HT1080 (cell line): Measurements from ENCODE around the gene APOL6. TPM values are rescaled to one million over a fixed set of nuclear protein-coding genes. Genes with fewer than 3 reads are reported as not detected.
"Not testable (repeated sequence)": the region's sequence is repeated elsewhere in the genome, so short reads cannot be mapped to it uniquely, and the experiment has no call there.

Source experiments
- DNase-seq: peaks from one replicate; pipeline ENCODE4 v3.0.0-alpha.2; 2015; ENCODE audit warnings: low read depth
- total RNA-seq: library from RNA; depleted of rRNA; stranded (reverse); fragments of >200 nt; shearing (Covaris generic); gene quantifications from 2 replicates; pipeline ENCODE4 v1.2.3, GENCODE V29; 2014

APOL6 gene
- total RNA-seq, 1 experiment from 2014 or later = 4.6 TPM

DNA sequence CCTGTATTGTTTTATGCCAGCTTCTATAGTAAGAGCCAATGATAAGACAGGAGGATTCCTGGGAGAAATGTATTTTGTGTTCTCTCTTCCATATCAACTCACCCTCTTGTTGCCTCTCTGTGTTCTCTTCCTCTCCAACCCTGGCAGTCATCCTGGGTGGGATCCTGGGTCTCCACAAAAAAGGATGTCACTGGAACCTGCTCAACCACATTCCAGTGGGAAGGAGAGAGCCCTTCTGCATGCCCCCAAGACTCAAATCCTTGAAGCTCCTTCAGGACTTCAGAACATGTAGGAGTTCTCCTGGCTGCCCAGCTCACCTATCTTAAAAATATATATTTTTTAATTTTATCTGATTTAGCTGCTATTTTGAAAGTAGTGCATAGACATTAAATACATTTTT is 26.1 kb downstream of the APOL6 start:
- no peak for DNase-seq

DNA sequence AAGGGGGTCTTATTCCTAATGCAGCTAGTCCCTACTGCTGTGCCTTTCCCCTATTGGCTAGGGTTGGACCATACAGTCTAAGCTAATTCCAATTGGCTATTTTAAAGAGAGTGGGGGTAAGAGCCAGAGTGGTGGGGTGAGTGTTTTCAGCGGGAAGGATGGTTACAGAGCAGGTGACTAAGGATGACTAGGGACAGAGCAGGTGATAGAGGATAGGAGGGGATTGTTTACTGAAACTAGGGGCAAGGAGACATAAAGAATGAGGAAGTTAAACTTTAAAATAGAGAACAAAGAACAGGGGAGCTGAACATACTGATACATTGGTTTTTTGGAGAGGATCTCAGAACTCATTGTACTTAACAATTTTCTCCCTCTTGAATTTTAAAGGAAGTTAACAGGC is 27.8 kb downstream of the APOL6 start:
- DNase-seq = not testable (repeated sequence)

DNA sequence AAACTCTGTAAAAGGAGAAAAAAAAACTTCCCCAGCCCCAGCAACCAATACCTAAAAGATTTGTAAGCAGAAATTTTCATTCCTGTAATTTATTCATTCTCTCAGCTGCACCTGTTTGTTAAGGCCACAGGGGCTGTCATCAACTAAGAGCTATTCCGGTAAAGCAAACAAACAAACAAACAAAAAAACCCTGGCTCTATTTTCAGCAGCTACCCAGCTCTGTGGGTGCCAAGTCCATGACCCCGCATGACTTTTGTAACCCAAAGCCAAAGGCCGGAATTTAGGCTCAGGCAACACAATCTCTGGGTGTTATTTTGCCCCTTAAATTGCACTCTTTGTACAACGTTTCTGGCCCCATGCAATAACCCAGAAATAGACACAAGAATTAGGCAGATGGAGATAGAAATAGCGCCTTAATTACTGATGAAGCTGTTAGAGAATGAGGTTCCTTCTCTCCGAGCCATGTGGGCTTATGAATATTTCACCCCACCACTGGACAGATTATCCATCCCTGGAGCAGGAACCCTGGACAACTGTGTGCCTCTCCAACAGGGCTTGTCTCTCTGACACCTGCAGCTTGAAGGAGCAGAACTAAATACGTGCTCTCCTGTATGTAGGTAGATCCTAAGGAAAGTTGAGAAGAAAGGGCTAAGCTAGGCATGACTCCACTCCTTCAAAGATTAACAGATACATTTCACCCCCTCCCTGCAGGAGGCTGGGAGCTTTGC is 29.4 kb downstream of the APOL6 start:
- DNase-seq = no peak

DNA sequence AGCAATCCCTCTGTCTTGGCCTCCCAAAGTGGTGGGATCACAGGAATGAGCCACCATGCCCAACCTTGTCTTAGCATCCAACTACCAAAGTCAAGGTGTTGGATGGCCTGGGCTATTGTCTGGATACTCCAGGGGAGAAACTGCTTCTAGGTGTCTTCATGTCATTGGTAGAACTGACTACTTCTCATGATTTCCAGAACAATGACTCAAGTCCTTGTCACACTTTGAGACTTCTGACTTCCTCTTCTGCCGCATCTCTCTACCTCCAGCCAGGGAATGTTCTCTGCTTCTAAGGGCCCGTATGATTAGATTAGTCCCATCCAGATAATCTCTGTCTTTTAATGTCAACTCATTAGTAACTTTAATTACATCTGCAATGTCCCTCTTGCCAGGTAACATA is 30.6 kb downstream of the APOL6 start:
- DNase-seq = peak; percentile 43

DNA sequence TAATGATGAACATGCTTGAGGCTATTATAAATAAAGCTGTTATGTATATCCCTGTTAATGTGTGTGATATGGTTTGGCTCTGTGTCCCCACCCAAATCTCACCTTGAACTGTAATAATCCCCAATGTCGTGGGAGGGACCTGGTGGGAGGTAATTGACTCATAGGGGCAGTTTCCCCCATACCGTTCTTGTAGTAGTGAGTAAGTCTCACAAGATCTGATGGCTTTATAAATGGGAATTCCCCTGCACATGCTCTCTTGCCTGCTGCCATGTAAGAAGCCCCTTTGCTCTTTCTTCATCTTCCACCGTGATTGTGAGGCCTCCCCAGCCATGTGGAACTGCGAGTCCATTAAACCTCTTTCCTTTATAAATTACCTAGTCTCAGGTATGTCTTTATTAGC is 31.2 kb downstream of the APOL6 start:
- peak; percentile 38 for DNase-seq

DNA sequence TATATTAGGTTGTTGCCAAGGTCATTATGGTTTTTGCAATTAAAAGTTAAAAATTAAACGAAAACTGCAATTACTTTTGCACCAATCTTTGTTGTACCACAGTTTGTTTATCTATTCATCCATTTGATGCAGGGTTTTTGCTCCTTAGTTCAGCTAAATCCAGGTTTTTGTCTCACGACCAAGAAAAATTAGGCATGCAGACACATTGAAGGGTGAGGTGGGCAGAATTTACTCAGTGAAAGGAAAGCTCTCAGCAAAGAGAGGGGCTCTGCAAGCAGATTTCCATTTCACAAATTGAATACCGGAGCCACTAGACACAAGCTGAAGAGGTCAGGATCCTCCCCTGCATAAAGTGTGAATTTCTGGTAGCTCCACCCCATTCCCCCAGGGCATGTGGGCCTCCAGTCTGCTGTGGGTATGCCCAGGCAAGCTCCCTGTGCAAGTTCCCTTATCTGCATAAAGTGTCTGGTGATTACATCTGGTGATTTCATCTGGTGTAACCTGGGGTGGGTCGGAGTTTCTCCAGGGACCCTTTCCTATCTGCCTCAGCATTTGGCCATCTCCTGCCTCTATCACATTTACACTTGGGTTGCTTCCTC is 33.3 kb downstream of the APOL6 start:
- DNase-seq = no peak

DNA sequence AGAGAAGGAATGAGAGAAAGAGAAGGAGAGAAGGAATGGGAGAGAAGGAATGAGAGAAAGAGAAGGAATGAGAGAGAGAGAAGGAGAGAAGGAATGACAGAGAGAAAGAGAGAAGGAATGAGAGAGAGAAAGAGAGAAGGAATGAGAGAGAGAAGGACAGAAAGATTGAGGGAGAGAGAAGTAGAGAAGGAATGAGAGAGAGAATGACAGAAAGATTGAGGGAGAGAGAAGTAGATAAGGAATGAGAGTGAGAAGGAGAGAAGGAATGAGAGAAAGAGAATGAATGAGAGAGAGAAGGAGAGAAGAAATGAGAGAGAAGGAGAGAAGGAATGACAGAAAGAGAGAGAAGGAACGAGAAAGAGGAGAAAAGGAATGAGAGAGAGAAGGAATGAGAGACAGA is 35.3 kb downstream of the APOL6 start:
- no peak for DNase-seq

DNA sequence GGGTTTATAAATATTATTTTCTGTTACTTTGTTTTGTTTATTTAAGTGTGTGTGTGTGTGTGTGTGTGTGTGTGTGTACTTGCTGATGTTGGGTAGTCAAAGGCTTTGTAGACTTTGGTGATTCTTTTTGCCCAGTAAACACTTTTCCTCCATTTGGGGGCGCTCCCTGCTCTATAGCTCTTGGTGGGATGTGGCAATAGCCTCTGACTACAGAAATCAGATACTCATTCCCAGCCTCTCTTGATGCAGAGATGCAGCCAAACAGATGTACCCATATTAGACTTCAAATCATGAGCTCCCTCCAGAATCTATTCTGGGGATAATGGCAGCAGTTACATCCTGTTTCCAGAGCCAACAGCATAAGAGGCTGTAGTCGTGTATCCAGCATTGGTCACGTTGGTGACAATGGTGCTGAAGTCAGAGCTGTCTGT is 36.0 kb downstream of the APOL6 start:
- peak; percentile 29 for DNase-seq

DNA sequence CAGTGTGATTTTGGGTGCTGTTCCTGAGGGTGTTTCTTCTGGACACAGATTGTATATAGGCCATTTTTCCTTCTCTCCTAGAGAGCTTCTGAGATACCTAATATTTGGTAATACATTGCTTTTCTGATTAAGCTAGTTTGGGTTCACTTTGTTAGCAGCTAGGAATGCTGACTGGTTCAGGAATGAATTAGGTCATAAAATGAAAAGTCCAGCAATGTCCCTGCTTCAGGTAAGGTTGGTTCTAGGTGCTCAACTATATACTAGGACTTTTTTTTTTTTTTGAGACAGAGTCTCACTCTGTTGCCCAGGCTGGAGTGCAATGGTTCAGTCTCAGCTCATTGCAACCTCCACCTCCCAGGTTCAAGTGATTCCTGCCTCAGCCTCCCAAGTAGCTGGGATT is 36.5 kb downstream of the APOL6 start:
- no peak for DNase-seq

DNA sequence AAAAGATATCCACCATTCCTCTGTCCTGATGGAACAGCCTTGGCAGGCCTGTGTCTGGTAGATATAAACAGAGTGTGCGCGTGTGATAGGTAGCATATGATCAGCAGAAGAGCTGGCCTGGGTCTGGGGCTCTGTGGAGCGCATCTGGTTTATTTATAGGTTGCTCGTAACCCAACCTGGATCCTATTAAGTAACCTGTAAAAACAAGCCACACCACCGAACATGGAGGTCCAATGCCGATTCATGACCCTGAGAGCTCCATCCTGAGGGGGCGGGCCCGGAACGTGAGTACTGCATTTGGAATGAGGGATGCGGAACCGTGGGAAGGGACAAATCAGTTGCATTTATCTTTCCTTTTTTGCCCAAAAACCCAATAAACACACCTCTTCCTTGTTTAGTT is 37.5 kb downstream of the APOL6 start:
- no peak for DNase-seq

DNA sequence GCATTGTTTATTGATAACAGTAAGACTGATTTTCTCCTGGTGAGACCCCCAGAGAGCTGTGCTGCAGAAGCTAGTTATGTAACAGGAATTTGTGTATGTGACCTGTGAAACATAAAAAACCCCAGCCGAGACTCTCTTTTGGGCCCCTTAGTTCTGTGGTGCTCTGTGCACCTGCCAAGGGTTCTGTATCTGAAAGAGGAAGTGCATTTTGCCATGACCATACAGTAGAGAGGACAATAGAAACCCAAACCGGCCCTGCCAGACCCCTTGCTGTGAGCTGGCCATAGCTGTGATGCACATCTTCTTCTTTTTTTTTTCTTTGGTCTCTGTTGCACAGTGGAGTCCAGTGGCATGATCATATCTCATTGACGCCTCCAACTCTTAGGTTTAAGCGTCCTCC is 38.1 kb downstream of the APOL6 start:
- no peak for DNase-seq

DNA sequence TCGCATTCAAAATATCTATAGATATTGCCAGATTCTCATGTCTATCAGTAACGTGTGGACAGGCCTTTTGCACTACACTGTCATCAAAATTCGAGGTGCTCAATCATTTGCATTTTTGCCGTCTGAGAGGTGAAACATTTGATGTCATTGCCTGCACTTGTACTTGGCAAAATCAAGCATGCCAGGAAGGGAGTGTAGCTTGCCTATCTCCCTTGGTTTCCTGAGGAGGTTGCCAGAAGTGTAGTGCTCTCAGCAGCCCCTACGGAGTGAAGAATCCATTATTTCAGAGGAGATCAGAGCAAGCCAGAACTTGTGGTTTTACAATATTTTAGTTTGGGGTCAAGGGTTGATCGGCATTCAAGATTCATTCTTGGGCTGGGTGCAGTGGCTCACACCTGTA is 39.2 kb downstream of the APOL6 start:
- DNase-seq = no peak

DNA sequence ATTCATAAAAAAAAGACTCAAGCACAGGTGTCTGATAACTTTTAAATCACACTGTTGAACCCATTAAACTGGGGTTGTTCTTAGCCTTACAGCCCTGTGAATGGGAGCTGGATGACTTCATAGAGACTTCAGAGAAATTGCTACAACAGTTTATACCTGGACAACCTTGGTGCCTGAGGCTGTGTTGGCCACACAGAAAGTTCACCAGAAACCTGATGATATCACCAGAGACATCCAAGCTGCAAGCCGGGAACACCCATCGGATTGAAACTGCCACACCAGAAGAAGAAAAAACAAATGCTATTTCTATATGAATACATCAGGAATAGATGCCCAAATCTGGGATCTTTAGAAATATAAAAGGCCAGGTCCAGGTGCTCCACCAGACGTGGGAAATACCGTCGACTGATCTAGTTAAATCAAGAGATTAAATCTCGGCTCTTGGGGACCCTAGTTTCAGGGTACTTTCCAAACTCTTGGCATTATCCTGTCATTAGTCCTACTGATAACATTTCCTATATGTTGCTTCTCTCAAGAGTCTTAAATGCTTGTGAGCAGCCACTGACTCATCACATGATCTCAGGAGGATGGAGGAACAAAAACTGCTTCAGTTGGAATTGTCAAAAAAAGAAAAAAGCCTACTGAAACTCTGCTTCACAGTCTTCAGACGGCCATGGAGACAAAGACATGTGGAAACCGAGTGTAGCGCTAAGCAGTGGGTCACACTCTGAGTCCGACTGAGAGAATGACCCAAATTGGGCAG is 40.8 kb downstream of the APOL6 start:
- no peak for DNase-seq

DNA sequence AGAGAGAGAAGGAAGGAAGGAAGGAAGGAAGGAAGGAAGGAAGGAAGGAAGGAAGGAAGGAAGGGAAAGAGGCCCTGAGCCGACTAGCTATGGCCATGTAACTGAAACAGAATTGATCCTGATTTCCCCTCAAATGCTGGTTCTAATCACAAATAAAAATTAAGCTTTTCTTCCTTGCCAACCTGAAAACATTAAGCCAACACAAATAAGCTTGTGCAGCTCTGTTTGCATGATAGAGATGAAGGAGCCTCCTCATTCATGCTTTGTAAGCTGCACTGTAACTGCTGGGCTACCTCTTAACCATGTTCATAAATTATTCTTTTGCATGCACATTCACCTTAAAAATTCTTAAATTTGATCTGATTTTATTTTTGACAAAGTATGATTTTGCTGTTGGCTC is 41.8 kb downstream of the APOL6 start:
- DNase-seq = no peak

DNA sequence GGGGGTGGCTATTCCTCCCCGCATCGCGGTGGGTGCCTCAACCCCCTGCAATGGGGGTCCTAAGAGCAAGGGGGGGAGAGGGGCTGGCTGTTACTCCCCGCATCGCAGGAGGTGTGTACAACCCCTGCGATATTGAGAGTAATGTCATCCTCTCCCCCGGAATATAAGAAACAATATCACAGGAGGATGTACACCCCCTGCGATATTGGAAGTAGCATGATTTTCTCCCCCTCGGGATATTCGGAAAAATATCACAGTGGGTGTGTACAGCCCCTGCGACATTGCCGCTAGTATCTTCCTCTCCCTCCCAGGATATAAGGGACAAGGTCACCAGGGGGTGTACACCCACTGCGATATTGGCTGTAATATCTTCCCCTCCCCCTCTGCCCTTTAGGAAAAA is 47.0 kb downstream of the APOL6 start:
- DNase-seq = no peak

DNA sequence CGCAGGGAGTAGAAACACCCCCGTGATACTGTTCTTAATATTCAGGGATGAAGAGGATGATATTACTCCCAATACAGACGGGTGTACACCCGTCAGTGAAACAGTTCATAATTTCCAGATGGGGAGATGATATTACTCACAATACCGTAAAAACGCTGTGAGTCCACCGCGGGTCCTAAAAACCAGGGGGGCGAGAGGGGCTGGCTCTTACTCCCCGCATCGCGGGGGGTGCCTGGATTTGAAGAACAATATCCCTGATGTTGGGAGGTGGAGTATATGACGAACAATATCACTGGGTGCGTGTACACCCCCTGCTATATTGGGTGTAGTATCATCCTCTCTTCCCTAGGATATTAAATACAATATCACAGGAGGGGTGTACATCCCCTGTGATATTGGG is 48.9 kb downstream of the APOL6 start:
- no peak for DNase-seq

DNA sequence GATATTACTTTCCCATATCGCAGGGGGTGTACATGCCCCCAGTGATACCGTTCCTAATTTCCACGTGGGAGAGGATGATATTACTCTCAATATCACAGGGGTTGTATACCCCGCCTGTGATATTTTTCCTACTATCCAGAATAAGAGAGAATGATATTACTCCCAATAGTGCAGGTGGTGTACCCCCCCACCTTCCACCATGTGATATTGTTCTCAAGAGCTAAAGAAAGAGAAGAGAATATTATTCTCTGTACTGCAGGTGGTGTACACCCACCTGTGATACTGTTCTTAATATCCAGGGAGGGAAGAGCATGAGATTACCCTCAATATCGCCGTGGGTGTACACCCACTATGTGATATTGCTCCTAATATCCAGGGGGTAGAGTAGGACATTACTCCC is 51.6 kb downstream of the APOL6 start:
- not testable (repeated sequence) for DNase-seq

DNA sequence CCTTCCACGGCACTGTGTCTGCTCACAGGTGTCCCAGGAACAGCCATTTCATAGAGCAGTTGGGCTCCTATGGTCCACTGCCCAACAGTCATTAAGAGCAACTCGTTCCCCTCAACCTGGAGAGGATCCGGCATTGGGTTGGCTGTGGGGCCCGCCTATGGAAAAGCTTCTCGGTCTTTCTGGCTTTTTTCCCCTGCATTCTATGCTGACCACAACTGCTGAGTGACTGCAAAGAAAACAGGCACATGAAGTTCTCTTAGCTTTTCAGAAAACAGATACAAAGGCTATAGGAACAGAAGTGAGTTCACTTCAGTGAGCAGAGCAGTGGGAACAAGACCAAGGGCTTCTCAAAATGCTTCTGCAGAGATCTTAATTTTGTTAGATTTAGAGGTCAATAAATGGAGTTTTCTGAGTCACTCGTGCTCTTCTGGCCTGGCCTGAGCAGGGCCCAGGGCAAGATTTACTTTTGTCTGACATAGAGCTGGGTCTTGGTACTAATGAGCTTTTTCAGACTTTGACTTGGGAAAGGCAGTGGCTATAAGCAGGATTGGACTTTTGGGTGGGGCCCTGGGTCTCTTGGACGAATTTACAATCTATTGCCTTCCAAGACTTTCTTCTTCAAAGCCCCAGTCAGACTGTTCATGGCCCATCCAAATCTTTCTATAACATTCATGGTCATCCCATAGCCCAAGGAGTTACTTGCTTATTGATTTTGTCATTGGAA is 55.8 kb downstream of the APOL6 start:
- DNase-seq = no peak

DNA sequence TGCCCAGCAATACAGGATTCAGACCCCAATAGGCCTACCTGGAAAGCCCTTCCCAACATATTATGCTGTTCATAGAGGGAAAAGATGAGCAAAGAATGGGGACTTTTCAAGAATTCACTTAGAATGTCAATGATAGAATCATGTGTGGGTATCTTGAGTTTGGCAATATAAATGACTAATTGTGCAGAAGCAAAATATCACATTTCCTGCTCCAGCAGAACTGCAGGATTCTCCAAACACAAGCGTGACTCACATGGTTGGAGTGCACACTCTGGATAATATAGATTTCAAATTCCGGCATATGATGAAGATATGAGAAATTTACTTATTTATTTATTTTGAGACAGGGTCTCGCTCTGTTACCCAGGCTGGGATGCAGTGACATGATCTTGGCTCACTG is 56.9 kb downstream of the APOL6 start:
- peak; percentile 84 for DNase-seq

DNA sequence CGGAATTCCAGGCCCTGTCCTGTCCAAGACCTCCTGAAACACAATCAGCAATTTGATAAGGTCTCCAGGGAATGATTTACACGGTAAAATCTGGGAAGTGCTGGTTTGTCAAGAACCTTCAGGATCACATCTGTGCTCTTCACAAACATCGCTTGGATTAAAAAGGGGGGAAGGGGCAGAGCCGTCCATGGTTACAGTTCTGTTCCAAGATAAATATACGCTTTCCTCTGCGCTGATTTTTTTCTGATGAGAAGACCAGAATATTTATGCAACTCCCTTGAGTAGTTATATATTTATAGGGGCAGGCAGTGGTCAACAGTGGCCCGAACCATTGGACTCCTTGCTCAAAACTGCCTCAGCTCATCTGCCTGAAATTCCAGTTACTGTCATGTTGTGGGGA is 60.2 kb downstream of the APOL6 start:
- DNase-seq = no peak

DNA sequence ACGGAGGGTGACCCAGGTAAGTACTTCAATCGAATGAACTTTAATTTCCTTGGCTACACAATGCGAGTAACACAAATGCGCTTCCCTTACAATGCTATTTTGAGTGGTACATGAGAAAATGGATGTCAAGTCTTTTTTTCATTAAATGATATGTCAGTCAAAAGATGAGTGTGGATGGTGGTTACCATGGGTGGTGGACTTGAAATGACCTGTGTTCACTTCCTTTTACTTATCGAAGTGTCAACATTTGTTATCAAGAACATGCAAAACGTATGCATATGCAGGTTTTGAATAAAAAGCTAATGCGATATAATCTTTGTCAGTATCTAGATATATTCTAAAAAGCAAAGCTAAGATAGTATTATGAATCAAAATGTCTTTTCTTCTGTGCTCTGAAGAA is 60.7 kb downstream of the APOL6 start:
- no peak for DNase-seq

DNA sequence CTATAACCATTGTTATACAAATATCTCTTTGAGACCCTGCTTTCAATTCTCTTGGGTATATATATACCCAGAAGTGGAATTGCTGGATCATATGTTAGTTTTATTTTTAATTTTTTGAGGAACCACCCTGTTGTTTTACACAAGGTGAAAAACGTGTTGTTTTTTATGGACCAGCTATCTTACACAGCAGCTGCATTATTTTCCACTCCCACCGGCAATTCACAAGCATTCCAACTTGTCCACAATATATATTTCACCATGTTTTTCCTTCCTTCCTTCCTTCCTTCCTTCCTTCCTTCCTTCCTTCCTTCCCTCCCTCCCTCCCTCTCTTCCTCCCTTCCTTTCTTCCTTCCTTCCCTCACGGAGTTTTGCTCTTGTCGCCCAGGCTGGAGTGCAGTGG is 63.1 kb downstream of the APOL6 start:
- no peak for DNase-seq
